Endothelial cell of umbilical vein (primary cell): ENCODE measurements around the gene SERPINC1.

ENCODE experiments used
- POLR2AphosphoS5 ChIP-seq: IDR thresholded peaks from 2 replicates; pipeline ENCODE4 v1.6.1; 2012; ENCODE audit warnings: low read depth, mild to moderate bottlenecking, control low read depth, low read length, moderate library complexity; ENCODE audit not compliant: insufficient read depth
- TF ChIP-seq, protein P1 (sequence below), 2 donors: IDR thresholded peaks; 1 replicate in 1 of 2; 2 replicates in 1 of 2; pipeline ENCODE4 v1.5.1; 2011; ENCODE audit warnings: low read length in 2 of 2, mild to moderate bottlenecking in 2 of 2, moderate library complexity in 2 of 2, control low read depth in 1 of 2, inconsistent platforms in 1 of 2, low read depth in 1 of 2; ENCODE audit not compliant: insufficient read depth in 1 of 2; ENCODE audit errors: extremely low read depth in 1 of 2

DNA sequence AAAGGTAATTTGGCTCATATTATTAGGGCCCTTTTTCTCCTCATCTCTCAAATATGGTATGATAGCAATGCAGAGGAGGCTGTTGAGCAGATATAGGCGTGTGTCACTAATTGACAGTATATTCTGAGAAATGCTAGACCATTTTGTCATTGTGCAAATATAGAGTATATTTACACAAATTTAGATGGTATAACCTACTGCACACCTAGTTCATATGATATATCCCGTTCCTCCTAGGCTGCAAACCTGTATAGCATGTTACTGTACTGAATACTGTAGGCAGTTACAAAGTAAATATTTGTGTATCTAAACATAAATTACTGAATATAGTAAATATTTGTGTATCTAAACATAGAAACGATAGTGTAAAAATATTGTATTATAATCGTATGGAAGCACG, 40.4 kb downstream of the SERPINC1 start:
- TF ChIP-seq, protein P1, sequence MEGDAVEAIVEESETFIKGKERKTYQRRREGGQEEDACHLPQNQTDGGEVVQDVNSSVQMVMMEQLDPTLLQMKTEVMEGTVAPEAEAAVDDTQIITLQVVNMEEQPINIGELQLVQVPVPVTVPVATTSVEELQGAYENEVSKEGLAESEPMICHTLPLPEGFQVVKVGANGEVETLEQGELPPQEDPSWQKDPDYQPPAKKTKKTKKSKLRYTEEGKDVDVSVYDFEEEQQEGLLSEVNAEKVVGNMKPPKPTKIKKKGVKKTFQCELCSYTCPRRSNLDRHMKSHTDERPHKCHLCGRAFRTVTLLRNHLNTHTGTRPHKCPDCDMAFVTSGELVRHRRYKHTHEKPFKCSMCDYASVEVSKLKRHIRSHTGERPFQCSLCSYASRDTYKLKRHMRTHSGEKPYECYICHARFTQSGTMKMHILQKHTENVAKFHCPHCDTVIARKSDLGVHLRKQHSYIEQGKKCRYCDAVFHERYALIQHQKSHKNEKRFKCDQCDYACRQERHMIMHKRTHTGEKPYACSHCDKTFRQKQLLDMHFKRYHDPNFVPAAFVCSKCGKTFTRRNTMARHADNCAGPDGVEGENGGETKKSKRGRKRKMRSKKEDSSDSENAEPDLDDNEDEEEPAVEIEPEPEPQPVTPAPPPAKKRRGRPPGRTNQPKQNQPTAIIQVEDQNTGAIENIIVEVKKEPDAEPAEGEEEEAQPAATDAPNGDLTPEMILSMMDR (IDR thresholded peaks at IDR 0.05; ENCODE audit: extremely low read depth in 1 of 2, insufficient read depth in 1 of 2, low read depth in 1 of 2, low read length in 2 of 2) = no peak
- TF ChIP-seq POLR2AphosphoS5 = no peak
